NCI-H446 treated with DMSO at 0.1 percent for 48 hours (cell line): Measurements from ENCODE around the gene JAG2.

ENCODE experiments used
- DNase-seq: peaks from one replicate; lab custom pipeline; 2025; lab: John Stamatoyannopoulos, UW

Gene JAG2

GRCh38 chr14:105151084-105151837 lies 17.3 kb downstream of the JAG2 start:
- DNase-seq = no peak

GRCh38 chr14:105150368-105151083 lies 18.1 kb downstream of the JAG2 start:
- no peak for DNase-seq

- no peak for DNase-seq
Measured at GRCh38 chr14:105150026-105150367, 18.6 kb downstream of the JAG2 start.

- DNase-seq = no peak
Measured at GRCh38 chr14:105149146-105149781, 19.3 kb downstream of the JAG2 start.

GRCh38 chr14:105148604-105149145 lies 19.9 kb downstream of the JAG2 start:
- DNase-seq = no peak

GRCh38 chr14:105147671-105148603 lies 20.6 kb downstream of the JAG2 start:
- DNase-seq = no peak

GRCh38 chr14:105146976-105147635 lies 21.5 kb downstream of the JAG2 start:
- DNase-seq = no peak

- DNase-seq = no peak
Measured at GRCh38 chr14:105146181-105146975, 22.2 kb downstream of the JAG2 start.

GRCh38 chr14:105145381-105146180 lies 23.0 kb downstream of the JAG2 start:
- DNase-seq = no peak

GRCh38 chr14:105144666-105145380 lies 23.8 kb downstream of the JAG2 start:
- no peak for DNase-seq

GRCh38 chr14:105144026-105144665 lies 24.4 kb downstream of the JAG2 start:
- DNase-seq = no peak

GRCh38 chr14:105143451-105144025 lies 25.0 kb downstream of the JAG2 start:
- no peak for DNase-seq

- DNase-seq = no peak
Measured at GRCh38 chr14:105142651-105143450, 25.7 kb downstream of the JAG2 start.

- DNase-seq = no peak
Measured at GRCh38 chr14:105141486-105142281, 26.9 kb downstream of the JAG2 start.

GRCh38 chr14:105141026-105141425 lies 27.6 kb downstream of the JAG2 start:
- DNase-seq = no peak

GRCh38 chr14:105140581-105140980 lies 28.0 kb downstream of the JAG2 start:
- DNase-seq = no peak
